Activated CD4-positive, alpha-beta memory T cell treated with anti-CD3 and anti-CD28 coated beads for 36 hours (primary cell): ENCODE measurements around the gene LMX1B. TPM values are rescaled to one million over a fixed set of nuclear protein-coding genes. Genes with fewer than 3 reads are reported as not detected.

Experiments used
- CTCF ChIA-PET: fragments of 350-600 bp; sonication (Branson Sonifier 250); formaldehyde crosslinking; loops from one replicate; lab custom pipeline; 2021; ENCODE audit warnings: antibody characterized with exemption, inconsistent platforms; lab: Charles Lee
- POLR2A ChIA-PET: fragments of 350-600 bp; sonication (Branson Sonifier 250); formaldehyde crosslinking; loops from one replicate; lab custom pipeline; 2021; ENCODE audit warnings: antibody characterized with exemption; lab: Charles Lee
- DNase-seq: peaks from one replicate; pipeline ENCODE4 v3.0.0-alpha.2; 2020
- H3K27ac Mint-ChIP-seq: one replicate; pipeline ENCODE4 v1.8.0; 2021; ENCODE audit warnings: mixed read lengths
- H3K27me3 Mint-ChIP-seq: one replicate; pipeline ENCODE4 v1.8.0; 2021; ENCODE audit warnings: mixed read lengths
- H3K36me3 Mint-ChIP-seq: one replicate; pipeline ENCODE4 v1.8.0; 2021; ENCODE audit warnings: mixed read lengths
- H3K4me1 Mint-ChIP-seq: one replicate; pipeline ENCODE4 v1.8.0; 2021; ENCODE audit warnings: low read depth, mixed read lengths
- H3K4me3 Mint-ChIP-seq: one replicate; pipeline ENCODE4 v1.8.0; 2021; ENCODE audit warnings: mild to moderate bottlenecking, mixed read lengths
- H3K9me3 Mint-ChIP-seq: one replicate; pipeline ENCODE4 v1.8.0; 2021; ENCODE audit warnings: mixed read lengths
- intact Hi-C: fragments of 100-400 bp; cut with micrococcal nuclease; formaldehyde crosslinking; loops from one replicate; pipeline ENCODE4 v1.15.1; 2023
- total RNA-seq, 2 experiments: library from RNA; stranded (reverse); gene quantifications; one replicate each; pipeline ENCODE4 v1.2.3, GENCODE V29; 2021

Gene LMX1B
- total RNA-seq, 2 experiments from 2014 or later: not detected

GRCh38 chr9:126692759-126693427 lies 79.2 kb downstream of the LMX1B start:
- Mint-ChIP-seq H3K4me1 (no peaks in the 10 kb centered on the region), H3K4me3 (no peak overlapping the region), H3K36me3 (no peaks in the 10 kb centered on the region), H3K27ac (no peak overlapping the region), H3K9me3 (no peaks in the 10 kb centered on the region), H3K27me3 (peaks cover 18% of the 10 kb centered on the region)
- ChIA-PET POLR2A (no interaction called here), CTCF (interaction anchor here (2.1 kb wide), 1 partner anchor 11 kb away, joined by 11 read pairs; no protein-coding TSS in a partner anchor)
- intact Hi-C loops: no loop called here
- DNase-seq: no peak

GRCh38 chr9:126693428-126693944 lies 79.8 kb downstream of the LMX1B start:
- Mint-ChIP-seq H3K27ac (no peak overlapping the region), H3K4me1 (no peaks in the 10 kb centered on the region), H3K27me3 (peaks cover 21% of the 10 kb centered on the region), H3K4me3 (no peak overlapping the region), H3K9me3 (no peaks in the 10 kb centered on the region), H3K36me3 (no peaks in the 10 kb centered on the region)
- no peak for DNase-seq
- ChIA-PET POLR2A (no interaction called here), CTCF (interaction anchor here (2.1 kb wide), 1 partner anchor 10 kb away, joined by 11 read pairs; no protein-coding TSS in a partner anchor)
- intact Hi-C loops: no loop called here

- intact Hi-C loops: no loop called here
- H3K27me3 Mint-ChIP-seq: peaks cover 14% of the 10 kb centered on the region
- no peaks in the 10 kb centered on the region for H3K9me3 Mint-ChIP-seq
- H3K4me1 Mint-ChIP-seq: no peaks in the 10 kb centered on the region
- no peak overlapping the region for H3K4me3 Mint-ChIP-seq
- H3K36me3 Mint-ChIP-seq: no peaks in the 10 kb centered on the region
- DNase-seq: no peak
- ChIA-PET POLR2A (no interaction called here), CTCF (interaction anchor here (1.6 to 2.1 kb wide), 2 partner anchors 9 to 87 kb away, joined by 5 to 11 read pairs; no protein-coding TSS in a partner anchor)
- no peak overlapping the region for H3K27ac Mint-ChIP-seq
Measured at GRCh38 chr9:126694206-126695081, 80.7 kb downstream of the LMX1B start.

- Mint-ChIP-seq H3K27ac (no peak overlapping the region), H3K9me3 (no peaks in the 10 kb centered on the region), H3K27me3 (peaks cover 8% of the 10 kb centered on the region), H3K36me3 (no peaks in the 10 kb centered on the region), H3K4me1 (no peaks in the 10 kb centered on the region), H3K4me3 (no peak overlapping the region)
- intact Hi-C loops: no loop called here
- no peak for DNase-seq
- POLR2A ChIA-PET: no interaction called here
- CTCF ChIA-PET: interaction anchor here (1.3 to 1.6 kb wide), 2 partner anchors 11 to 87 kb away, joined by 3 to 5 read pairs; no protein-coding TSS in a partner anchor
Measured at GRCh38 chr9:126695186-126695585, 81.5 kb downstream of the LMX1B start.

- H3K4me3 Mint-ChIP-seq: no peak overlapping the region
- no peaks in the 10 kb centered on the region for H3K4me1 Mint-ChIP-seq
- no peaks in the 10 kb centered on the region for H3K36me3 Mint-ChIP-seq
- H3K27me3 Mint-ChIP-seq: peaks cover 6% of the 10 kb centered on the region
- ChIA-PET POLR2A (no interaction called here), CTCF (interaction anchor here (1.3 to 1.6 kb wide), 2 partner anchors 10 to 86 kb away, joined by 3 to 5 read pairs; no protein-coding TSS in a partner anchor)
- H3K27ac Mint-ChIP-seq: no peak overlapping the region
- intact Hi-C loops: no loop called here
- DNase-seq: no peak
- no peaks in the 10 kb centered on the region for H3K9me3 Mint-ChIP-seq
Measured at GRCh38 chr9:126695701-126696400, 82.1 kb downstream of the LMX1B start.

GRCh38 chr9:126696401-126697145 lies 82.8 kb downstream of the LMX1B start:
- H3K27ac Mint-ChIP-seq: no peak overlapping the region
- H3K27me3 Mint-ChIP-seq: peaks cover 5% of the 10 kb centered on the region
- POLR2A ChIA-PET: no interaction called here
- no peaks in the 10 kb centered on the region for H3K4me1 Mint-ChIP-seq
- H3K9me3 Mint-ChIP-seq: no peaks in the 10 kb centered on the region
- CTCF ChIA-PET: interaction anchor here (1.3 to 1.4 kb wide), 2 partner anchors 9 to 10 kb away, joined by 3 to 5 read pairs; no protein-coding TSS in a partner anchor
- intact Hi-C loops: no loop called here
- DNase-seq: no peak
- no peaks in the 10 kb centered on the region for H3K36me3 Mint-ChIP-seq
- no peak overlapping the region for H3K4me3 Mint-ChIP-seq

GRCh38 chr9:126697330-126697729 lies 83.6 kb downstream of the LMX1B start:
- DNase-seq: no peak
- CTCF ChIA-PET: interaction anchor here (0.7 to 1.4 kb wide), 2 partner anchors 9 to 84 kb away, joined by 3 to 5 read pairs; no protein-coding TSS in a partner anchor

GRCh38 chr9:126698251-126698650 lies 84.5 kb downstream of the LMX1B start:
- H3K4me3 Mint-ChIP-seq: no peak overlapping the region
- no peak overlapping the region for H3K27ac Mint-ChIP-seq
- H3K9me3 Mint-ChIP-seq: no peaks in the 10 kb centered on the region
- intact Hi-C loops: no loop called here
- no peak for DNase-seq
- CTCF ChIA-PET: interaction anchor here (0.7 to 1.4 kb wide), 2 partner anchors 8 to 83 kb away, joined by 3 to 5 read pairs; no protein-coding TSS in a partner anchor
- H3K4me1 Mint-ChIP-seq: no peaks in the 10 kb centered on the region
- POLR2A ChIA-PET: interaction anchor here (0.6 kb wide), 1 partner anchor 20 kb away, joined by 3 read pairs; no protein-coding TSS in a partner anchor
- H3K27me3 Mint-ChIP-seq: peaks cover 12% of the 10 kb centered on the region
- no peaks in the 10 kb centered on the region for H3K36me3 Mint-ChIP-seq

More at GRCh38 chr9:126697330-126697729, 83.6 kb downstream of the LMX1B start:
- POLR2A ChIA-PET: no interaction called here
- Mint-ChIP-seq H3K27me3 (peaks cover 7% of the 10 kb centered on the region), H3K9me3 (no peaks in the 10 kb centered on the region), H3K4me3 (no peak overlapping the region), H3K27ac (no peak overlapping the region), H3K4me1 (no peaks in the 10 kb centered on the region), H3K36me3 (no peaks in the 10 kb centered on the region)
- intact Hi-C loops: no loop called here

- POLR2A ChIA-PET: interaction anchor here (0.6 kb wide), 1 partner anchor 20 kb away, joined by 3 read pairs; no protein-coding TSS in a partner anchor
- intact Hi-C loops: no loop called here
- H3K4me3 Mint-ChIP-seq: no peak overlapping the region
- no peaks in the 10 kb centered on the region for H3K9me3 Mint-ChIP-seq
- no peaks in the 10 kb centered on the region for H3K4me1 Mint-ChIP-seq
- H3K27ac Mint-ChIP-seq: no peak overlapping the region
- no peaks in the 10 kb centered on the region for H3K36me3 Mint-ChIP-seq
- peaks cover 17% of the 10 kb centered on the region for H3K27me3 Mint-ChIP-seq
- DNase-seq: no peak
- CTCF ChIA-PET: interaction anchor here (1.9 kb wide), 1 partner anchor 8 kb away, joined by 14 read pairs; no protein-coding TSS in a partner anchor
Measured at GRCh38 chr9:126698756-126699155, 85.0 kb downstream of the LMX1B start.

- no peak for DNase-seq
- no peak overlapping the region for H3K4me3 Mint-ChIP-seq
- H3K27me3 Mint-ChIP-seq: peaks cover 22% of the 10 kb centered on the region
- H3K4me1 Mint-ChIP-seq: peaks cover 2% of the 10 kb centered on the region
- no peaks in the 10 kb centered on the region for H3K9me3 Mint-ChIP-seq
- H3K27ac Mint-ChIP-seq: no peak overlapping the region
- ChIA-PET CTCF (interaction anchor here (1.2 to 1.9 kb wide), 2 partner anchors 9 to 82 kb away, joined by 5 to 14 read pairs; no protein-coding TSS in a partner anchor), POLR2A (no interaction called here)
- intact Hi-C loops: no loop called here
- no peaks in the 10 kb centered on the region for H3K36me3 Mint-ChIP-seq
Measured at GRCh38 chr9:126699401-126699881, 85.7 kb downstream of the LMX1B start.
